ENCODE data around the gene SNX27. TPM values are rescaled to one million over a fixed set of nuclear protein-coding genes. Genes with fewer than 3 reads are reported as not detected.

SNX27 gene
- total RNA-seq, 2 experiments from 2014 or later, result 13.2 to 13.3 TPM

GRCh38 chr1:151612501-151613281, 841 bp downstream of the SNX27 start:
- ChIA-PET CTCF (interaction anchor here (0.7 kb wide), 1 partner anchor 122 kb away, joined by 3 read pairs; no protein-coding TSS in a partner anchor), POLR2A (interaction anchor here (0.6 to 1.4 kb wide), 10 partner anchors 8 to 423 kb away, joined by 3 to 5 read pairs (median 3); partner anchors contain the start of gene TDRKH)
- Mint-ChIP-seq H3K4me1 (ENCODE audit: low read depth) (peaks cover 50% of the 10 kb centered on the region), H3K9me3 (no peaks in the 10 kb centered on the region), H3K36me3 (ENCODE audit: low read depth) (peaks cover 20% of the 10 kb centered on the region), H3K27ac (peak overlapping the region; percentile 90), H3K4me3 (peak overlapping the region; percentile 99), H3K27me3 (peaks cover 5% of the 10 kb centered on the region)
- ATAC-seq (ENCODE audit: poor library complexity) (peak; percentile 9), DNase-seq (peak in 6 of 14 experiments; percentile 3 to 53 (median 30))
- TF ChIP-seq CTCF (IDR thresholded peaks at IDR 0.05), result no peak
- H3K4me3 ChIP-seq (ENCODE audit: low read length), result peak overlapping the region; percentile 64
- intact Hi-C loops (cut with DNase I, micrococcal nuclease), result no loop called here
- H3K9me3 ChIP-seq (ENCODE audit: control insufficient read depth in 1 of 2, insufficient read depth in 1 of 2, low read length in 2 of 2), result no peaks in the 10 kb centered on the region
- peaks cover 4% of the 10 kb centered on the region for H3K36me3 ChIP-seq (ENCODE audit: insufficient read depth, low read length)
- no peaks in the 10 kb centered on the region for H3K27me3 ChIP-seq (ENCODE audit: control insufficient read depth in 1 of 2, insufficient read depth in 2 of 2, low read length in 2 of 2)
- H3K27ac ChIP-seq (ENCODE audit: low read depth in 1 of 2, low read length in 2 of 2), result peak overlapping the region in 1 of 2 donors; percentile 81
- H3K4me1 ChIP-seq (ENCODE audit: insufficient read depth, low read length), result peaks cover 19% of the 10 kb centered on the region

GRCh38 chr1:151613282-151613780, 1.5 kb downstream of the SNX27 start:
- H3K27ac Mint-ChIP-seq, result peak overlapping the region; percentile 90
- CTCF ChIA-PET, result no interaction called here
- H3K4me1 Mint-ChIP-seq (ENCODE audit: low read depth), result peaks cover 54% of the 10 kb centered on the region
- POLR2A ChIA-PET, result no interaction called here
- no peaks in the 10 kb centered on the region for H3K9me3 Mint-ChIP-seq
- peak overlapping the region; percentile 64 for H3K4me3 ChIP-seq (ENCODE audit: low read length)
- peaks cover 20% of the 10 kb centered on the region for H3K36me3 Mint-ChIP-seq (ENCODE audit: low read depth)
- no peak for TF ChIP-seq CTCF (IDR thresholded peaks at IDR 0.05)
- H3K27ac ChIP-seq (ENCODE audit: low read depth in 1 of 2, low read length in 2 of 2), result no peak overlapping the region
- H3K9me3 ChIP-seq (ENCODE audit: control insufficient read depth in 1 of 2, insufficient read depth in 1 of 2, low read length in 2 of 2), result no peaks in the 10 kb centered on the region
- H3K4me1 ChIP-seq (ENCODE audit: insufficient read depth, low read length), result peaks cover 19% of the 10 kb centered on the region
- peak overlapping the region; percentile 99 for H3K4me3 Mint-ChIP-seq
- H3K36me3 ChIP-seq (ENCODE audit: insufficient read depth, low read length), result peaks cover 4% of the 10 kb centered on the region
- peaks cover 2% of the 10 kb centered on the region for H3K27me3 Mint-ChIP-seq
- ATAC-seq (ENCODE audit: poor library complexity) (no peak), DNase-seq (peak in 1 of 14 experiments; percentile 7)
- H3K27me3 ChIP-seq (ENCODE audit: control insufficient read depth in 1 of 2, insufficient read depth in 2 of 2, low read length in 2 of 2), result no peaks in the 10 kb centered on the region
- intact Hi-C loops (cut with DNase I, micrococcal nuclease), result no loop called here

GRCh38 chr1:151615711-151616504, 4.1 kb downstream of the SNX27 start:
- intact Hi-C loops (cut with DNase I, micrococcal nuclease), result no loop called here
- H3K27me3 ChIP-seq (ENCODE audit: control insufficient read depth in 1 of 2, insufficient read depth in 2 of 2, low read length in 2 of 2), result no peaks in the 10 kb centered on the region
- H3K4me1 ChIP-seq (ENCODE audit: insufficient read depth, low read length), result peaks cover 28% of the 10 kb centered on the region
- H3K36me3 Mint-ChIP-seq (ENCODE audit: low read depth), result peaks cover 20% of the 10 kb centered on the region
- TF ChIP-seq CTCF (IDR thresholded peaks at IDR 0.05), result no peak
- no peaks in the 10 kb centered on the region for H3K9me3 ChIP-seq (ENCODE audit: control insufficient read depth in 1 of 2, insufficient read depth in 1 of 2, low read length in 2 of 2)
- H3K36me3 ChIP-seq (ENCODE audit: insufficient read depth, low read length), result peaks cover 4% of the 10 kb centered on the region
- H3K27me3 Mint-ChIP-seq, result no peaks in the 10 kb centered on the region
- H3K4me3 ChIP-seq (ENCODE audit: low read length), result no peak overlapping the region
- ATAC-seq (ENCODE audit: poor library complexity) (no peak), DNase-seq (no peak)
- no peak overlapping the region for H3K4me3 Mint-ChIP-seq
- no peak overlapping the region for H3K27ac ChIP-seq (ENCODE audit: low read depth in 1 of 2, low read length in 2 of 2)
- peaks cover 73% of the 10 kb centered on the region for H3K4me1 Mint-ChIP-seq (ENCODE audit: low read depth)
- ChIA-PET CTCF (interaction anchor here (0.7 to 1.2 kb wide), 2 partner anchors 22 to 1283 kb away, joined by 3 to 5 read pairs; no protein-coding TSS in a partner anchor), POLR2A (no interaction called here)
- no peaks in the 10 kb centered on the region for H3K9me3 Mint-ChIP-seq
- no peak overlapping the region for H3K27ac Mint-ChIP-seq

Data from CD4-positive, alpha-beta T cell (primary cell).